Activated CD4-positive, alpha-beta T cell treated with anti-CD3 and anti-CD28 coated beads, Interleukin-2, amount 50 U/mL, for 48 hours (primary cell): ENCODE data around the gene NRG2.

ENCODE experiments used
- DNase-seq, 2 experiments: peaks; one replicate each; pipeline ENCODE4 v3.0.0-alpha.2; 2020

The NRG2 gene

DNA sequence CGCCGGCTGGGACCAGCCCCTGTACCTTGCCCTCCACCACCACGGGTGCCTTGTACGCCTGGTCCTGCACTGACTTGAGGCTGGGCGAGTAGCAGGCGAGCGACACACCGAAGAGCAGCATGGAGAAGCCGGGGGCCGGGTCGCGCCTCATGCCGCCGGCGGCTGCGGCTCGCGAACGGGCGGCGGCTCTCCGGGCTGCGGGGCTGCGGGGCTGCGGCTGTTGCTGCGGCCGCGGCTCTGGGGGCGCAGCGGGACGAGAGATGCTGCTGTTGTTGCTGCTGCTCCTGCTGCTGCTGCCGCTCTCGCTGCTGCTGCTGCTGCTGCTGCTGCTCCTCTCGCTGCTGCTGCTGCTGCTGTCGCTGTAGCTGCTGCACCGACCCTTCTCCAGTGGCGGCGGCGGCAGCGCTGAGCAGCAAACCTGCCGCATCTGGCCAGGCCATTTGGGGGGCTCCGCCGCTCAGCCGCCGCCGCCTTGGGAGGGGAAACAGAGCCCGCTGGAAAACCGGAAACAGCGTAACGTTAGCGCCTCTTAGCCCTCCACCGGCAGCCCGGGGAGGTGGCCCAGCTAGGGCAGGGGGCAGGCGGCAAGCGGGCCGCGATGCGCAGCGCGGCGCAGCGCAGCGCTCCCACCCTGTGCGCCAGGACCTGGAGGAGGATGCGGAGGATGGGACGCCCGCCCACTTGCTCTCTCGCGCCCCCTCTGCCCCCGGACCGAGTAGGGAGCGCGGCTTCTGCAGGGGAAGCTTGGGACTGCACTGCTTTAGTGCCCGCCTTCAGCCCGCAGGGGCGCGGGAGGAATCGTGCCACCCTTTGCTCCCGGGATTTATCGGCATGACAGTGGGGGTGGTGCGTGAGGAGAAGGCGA is at the start of gene NRG2:
TSS of gene NRG2 (minus strand) at position 657 of the 865 bp plus-strand sequence.
- DNase-seq, result peak; percentile 26 to 47

DNA sequence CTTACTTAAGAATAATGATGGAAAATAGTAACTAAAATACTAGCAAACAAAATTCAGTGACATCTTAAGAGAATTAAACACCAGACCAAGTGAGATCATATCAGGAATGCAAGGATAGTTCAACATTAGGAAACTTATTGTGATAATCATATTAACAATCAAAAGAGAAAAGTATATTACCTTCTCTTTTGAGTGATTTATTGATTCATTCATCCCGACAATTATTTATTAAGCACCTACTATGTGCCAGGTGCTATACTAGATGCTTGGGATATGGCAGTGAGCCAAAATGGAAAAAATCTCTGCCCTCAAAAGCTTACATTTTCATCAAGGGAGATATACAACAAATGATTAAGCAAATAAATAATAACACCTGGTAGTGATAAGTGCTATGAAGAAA is 47.2 kb upstream of the NRG2 start:
- no peak for DNase-seq

DNA sequence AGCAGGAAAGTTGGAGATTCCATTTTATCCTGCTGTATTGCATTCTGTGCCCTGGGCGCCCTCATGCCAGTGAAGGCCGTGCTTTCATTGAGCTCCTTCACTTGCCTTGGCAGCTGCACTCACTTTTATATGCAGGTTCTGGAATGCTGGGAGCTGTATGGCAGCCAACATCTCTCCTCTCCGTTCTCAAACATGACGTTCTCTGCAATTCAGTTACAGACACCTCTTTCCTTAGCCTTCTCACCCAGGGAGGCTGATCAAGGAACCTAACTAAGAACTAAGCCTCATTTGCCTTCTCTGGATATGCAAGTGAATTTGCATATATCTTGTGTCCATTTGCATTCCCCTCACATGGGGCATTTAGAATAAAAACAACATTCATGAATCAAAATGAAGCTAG is 41.4 kb upstream of the NRG2 start:
- DNase-seq, result no peak

DNA sequence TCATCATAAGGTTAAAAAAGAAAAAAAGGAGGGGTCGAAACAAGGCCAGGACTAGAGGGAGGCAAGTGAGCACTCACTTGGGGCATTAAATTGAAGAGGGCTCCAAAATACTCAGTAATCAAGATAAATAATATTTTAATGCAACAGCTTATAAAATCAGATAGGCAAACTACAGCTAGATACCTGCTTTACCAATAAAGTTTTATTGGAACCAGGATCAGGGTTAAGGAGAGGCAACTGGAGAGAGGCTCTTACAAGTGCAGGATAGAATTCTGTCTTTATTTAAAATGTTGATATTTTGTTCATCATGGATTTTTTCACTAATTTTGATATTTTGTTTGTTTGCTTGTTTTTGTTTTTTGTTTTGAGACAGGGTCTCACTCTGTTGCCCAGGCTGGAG is 40.6 kb upstream of the NRG2 start:
- DNase-seq, result no peak

DNA sequence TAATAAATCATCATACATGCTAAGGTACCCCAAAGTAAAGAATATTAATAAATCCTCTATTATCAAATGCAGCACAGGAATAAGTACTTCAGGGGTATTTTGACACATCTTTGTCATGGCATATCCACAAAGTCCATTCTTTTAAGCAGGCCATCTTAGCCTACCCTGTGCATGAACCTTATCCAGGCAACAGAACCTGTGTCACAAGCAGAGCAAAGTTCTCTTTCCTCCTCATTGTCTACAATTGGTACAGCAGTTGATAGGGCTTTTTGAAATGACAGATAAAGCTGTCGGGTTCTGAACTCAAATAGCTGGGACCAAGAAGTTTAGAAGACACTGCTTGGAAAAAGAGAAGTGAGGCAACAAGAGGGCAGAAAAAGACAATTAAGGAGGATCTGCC is 40.0 kb upstream of the NRG2 start:
- no peak for DNase-seq

DNA sequence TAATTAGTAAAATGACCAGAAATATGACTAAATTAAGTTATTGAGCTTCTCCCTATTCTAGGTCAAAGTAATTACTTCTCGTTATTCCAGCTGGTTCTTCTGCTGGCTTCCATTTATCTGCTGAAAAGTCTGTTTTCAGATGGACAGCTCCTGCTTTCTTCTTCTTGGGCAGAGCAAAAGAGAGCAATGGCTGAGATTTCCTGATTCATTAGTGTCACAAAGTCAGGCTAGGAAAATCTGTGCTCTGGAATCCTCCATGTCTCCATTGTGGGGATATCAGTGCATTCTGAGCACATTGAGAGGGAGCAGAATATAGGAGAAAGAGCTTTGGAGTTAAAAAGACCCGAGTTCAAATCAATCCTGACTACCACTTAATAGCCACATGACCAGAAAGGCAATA is 33.7 kb upstream of the NRG2 start:
- no peak for DNase-seq

DNA sequence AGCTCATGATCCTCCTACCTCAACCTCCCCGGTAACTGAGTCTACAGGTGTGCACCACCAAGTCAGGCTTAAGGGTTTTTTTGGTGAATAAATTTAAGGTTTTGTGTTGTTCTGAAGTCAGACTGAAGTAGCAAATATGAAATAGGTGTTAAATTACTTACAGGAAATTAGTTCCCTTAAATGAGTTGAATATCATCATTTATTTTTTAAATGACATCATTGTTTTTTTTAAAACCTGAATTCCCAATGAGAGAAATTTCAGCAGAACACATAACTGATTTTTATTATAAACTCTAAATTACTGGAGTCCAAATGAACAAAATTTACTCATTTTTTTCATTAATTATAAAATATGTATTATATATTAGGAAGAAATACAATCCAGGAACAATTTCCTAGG is 33.0 kb upstream of the NRG2 start:
- DNase-seq, result no peak

DNA sequence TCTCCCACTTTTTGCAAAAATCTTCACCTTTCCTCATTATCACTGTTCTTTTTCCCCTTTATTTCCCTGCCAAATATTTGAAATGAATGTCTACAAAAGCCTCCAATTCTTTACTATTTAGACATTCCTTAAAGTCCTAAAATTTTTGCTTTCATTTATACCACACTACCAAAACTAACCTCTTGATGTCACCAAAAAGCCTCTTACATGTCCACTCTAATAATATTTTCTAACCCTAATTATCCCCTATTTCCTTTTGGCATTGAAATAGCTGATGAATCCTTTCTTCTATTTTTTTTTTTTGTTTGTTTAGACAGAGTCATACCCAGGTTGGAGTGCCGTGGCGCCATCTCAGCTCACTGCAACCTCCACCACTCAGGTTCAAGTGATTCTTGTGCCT is 32.3 kb upstream of the NRG2 start:
- no peak for DNase-seq

DNA sequence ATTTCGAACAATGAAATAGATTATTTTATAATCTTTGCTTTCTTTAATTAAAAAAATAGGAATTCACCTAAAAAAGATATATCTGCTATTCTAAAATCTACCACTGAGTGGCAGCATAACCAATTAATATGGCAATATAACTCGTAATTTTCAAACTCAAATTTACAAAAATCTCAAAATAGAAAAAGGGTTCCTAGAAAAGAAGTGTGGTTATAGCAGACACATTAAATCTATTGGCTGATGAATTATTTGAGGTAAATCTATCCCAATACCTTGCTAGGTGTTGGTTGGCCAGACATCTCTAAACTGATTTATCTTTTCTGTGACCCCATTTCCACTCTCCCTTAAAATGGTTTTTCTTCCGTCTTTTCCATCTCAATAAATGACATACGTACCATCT is 30.2 kb upstream of the NRG2 start:
- no peak for DNase-seq

DNA sequence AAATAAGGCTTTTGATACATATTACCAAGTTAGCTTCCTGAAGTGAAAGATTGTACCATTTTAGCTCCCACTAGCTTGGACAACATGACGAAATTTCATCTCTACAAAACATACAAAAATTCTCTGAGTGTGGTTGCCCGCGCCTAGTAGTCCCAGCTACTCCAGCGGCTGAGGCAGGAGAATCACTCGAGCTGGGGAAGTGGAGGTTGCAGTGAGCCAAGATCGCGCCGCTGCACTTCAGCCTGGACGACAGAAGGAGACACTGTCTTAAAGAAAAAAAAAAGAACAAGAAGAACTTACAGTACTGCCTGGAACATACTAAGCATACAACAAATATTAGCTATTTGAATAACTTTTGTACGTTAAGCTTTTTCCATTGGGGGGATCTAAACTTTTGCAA is 29.7 kb upstream of the NRG2 start:
- no peak for DNase-seq

DNA sequence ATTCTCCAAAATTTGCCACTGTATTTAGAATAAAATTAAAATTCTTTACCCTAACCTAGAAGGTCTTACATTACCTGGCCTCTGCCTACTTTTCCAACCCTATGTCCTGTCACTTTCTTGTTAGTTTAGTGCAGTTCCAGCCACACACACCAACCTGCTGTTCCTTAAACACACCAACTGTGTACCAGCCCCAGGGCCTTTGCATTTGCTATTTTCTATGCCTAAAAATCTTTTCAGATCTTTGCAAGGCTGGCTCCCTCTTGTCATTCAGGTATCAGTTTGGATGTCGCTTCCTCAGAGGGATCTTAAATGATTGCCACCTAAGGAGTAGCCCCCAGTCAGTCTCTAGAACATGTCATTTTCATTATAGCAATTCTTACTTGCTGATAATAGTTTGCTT is 17.7 kb upstream of the NRG2 start:
- no peak for DNase-seq

DNA sequence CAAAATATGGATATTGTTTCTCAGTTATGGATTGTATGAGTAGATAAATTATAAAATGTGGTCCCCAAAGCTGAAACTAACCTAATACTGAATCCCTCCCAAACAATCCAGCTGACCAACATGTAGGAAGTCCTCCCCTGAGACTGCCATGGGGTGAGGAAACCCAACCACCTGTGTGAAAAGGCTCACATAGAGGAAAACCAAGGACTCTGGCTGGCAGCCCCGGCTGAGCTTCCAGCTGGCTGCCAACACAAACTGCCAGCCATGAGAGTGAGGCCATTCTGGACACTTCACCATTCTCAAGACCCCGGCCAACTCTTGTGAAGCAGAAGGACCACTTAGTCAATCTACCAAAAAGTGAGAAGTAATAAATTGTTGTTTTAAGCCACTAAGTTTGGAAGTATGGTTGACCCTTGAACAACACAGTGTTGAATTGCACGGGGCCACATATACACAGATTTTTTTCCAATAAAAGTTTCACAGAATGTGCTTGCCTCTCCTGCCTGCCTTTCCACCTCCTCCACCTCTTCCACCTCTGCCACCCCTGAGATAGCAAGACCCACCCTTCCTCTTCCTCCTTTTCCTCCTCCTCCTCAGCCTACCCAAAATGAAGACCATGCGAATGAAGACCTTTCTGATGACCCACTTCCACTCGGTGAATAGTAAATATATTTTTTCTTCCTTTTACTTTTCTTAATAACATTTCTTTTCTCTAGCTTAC is 15.3 kb upstream of the NRG2 start:
- DNase-seq, result no peak

DNA sequence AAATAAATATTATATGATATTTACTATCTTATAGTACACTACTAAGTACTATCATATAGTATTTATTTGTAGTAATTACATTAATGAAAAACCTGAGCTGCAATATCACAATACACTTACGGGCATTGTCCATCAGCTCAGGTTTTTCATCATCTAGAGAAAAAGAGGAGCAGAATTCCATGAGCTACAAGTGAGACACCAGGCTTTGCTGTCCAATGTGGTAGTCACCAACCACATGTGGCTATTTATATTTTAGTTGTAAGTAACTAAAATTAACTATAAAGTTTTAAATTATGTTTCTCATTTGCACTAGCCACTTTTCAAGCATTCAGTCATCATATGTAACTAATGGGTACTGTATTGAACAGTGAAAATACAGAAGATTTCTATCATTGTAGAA is 13.8 kb upstream of the NRG2 start:
- no peak for DNase-seq

DNA sequence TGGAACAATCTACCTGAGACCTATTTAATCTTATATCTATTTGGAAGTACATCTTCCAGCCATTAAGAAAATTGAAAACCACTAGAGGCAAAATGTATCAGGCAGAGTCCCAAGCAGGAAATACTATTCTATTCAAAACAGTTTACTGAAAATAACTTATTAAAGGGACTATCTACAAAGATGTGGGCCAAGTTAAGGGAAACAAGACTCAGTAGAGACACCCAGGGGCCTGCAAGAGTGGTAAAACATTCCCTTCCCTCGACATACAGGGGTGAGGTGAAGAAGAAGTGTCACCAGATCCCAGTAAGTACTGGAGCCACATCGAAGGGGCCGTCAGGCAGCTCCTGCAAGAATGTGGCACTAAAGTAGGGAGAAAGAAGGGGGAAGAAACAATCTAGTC is 12.1 kb upstream of the NRG2 start:
- DNase-seq, result no peak

DNA sequence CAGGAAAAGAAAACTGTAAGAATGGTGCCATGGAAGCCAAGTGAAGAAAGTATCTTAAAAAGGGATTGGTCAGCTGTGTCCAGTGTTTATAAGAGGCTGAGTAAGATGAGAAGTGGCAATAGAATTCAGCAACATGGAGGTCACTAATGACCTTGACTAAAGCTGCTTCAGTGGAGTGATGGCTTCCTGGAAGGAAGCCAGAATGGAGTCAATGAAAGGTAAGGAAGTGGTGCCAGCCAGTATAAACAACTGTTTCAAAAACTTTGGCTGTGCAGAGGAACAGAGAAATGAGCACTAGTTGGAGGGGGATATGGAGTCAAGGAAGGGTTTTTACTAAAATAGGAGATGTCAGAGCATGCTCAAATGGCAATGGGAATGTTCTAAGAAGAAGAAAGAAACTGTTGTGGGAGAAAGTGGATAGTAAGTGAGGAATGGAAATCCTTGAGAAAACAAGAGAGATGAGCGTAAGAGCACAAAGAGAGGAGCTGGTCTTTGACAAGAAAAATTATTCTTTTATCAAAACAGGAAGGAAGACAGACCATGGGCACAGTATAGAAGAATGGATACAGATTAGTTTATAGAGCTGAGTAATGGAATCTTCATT is 11.1 kb upstream of the NRG2 start:
- DNase-seq, result no peak

DNA sequence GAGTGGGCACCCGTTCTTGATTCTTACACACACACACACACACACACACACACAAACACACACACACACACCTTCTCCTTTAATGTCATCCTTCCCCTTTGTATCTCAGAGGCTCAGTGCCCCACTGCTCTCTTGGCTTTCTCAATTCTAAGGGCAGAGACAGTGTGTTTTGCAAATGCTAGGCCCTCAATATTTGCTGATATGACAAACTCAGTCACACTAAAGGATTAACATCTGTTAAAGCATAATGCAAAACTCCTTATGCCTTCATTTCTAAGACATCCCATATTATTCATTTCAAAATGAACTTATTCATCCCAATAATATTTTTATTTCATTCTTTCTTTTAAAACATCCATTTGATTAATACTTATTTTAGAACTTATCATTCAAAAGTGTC is 8.9 kb upstream of the NRG2 start:
- DNase-seq, result no peak

DNA sequence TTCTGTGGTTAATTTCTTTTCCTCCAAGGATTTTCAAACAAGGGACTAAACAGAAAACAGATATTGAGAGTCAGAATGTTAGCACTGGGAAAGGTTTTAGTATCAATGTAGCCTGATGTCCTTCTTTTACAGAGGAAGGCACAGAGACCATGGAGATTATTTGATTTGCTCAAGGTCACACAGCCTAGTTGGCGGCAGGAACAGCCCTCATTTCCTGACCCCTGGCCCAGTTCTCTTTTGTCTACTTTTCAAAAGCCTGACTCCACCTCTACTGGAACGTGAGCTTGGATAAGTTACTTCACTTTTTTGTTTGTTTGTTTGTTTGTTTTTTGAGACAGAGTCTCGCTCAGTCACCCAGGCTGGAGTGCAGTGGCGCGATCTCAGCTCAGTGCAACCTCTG is 6.6 kb upstream of the NRG2 start:
- DNase-seq, result no peak

DNA sequence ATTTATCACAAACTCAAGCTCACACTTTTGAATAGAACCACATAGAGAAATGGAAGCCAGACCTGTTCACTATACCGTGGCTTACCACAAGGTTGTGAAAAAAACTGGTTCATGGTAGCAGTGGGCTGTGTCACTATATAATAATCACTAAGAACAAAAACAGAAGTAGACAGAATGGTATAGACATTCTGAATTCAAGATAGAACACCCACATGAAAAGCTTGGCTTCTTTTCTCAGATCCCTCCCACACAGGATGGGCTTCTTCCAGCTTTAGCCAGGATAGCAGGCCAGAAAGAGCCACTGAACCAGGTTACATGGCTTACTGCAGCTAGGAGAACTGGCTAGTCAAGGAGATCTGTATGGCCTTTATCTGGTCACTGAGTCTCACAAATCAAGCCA is 6.1 kb upstream of the NRG2 start:
- no peak for DNase-seq

DNA sequence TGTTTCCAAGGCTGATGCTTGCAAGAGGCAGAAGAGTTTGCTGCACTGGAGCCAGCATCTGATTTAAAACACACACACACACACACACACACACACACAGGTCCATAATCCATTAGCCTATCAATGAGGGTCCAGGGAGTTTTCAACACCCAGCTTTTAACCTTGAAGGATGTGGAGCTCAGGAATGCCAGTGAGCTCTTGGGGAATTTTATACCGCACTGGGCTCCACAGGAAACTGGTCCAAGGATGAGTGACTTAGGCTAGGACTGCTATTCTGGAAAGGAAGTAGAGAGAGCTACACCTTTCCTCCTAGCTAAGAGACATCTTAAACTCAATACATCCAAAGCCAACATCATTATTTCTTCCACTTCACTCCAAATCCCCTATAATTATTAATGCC is 942 bp upstream of the NRG2 start:
- DNase-seq, result no peak

DNA sequence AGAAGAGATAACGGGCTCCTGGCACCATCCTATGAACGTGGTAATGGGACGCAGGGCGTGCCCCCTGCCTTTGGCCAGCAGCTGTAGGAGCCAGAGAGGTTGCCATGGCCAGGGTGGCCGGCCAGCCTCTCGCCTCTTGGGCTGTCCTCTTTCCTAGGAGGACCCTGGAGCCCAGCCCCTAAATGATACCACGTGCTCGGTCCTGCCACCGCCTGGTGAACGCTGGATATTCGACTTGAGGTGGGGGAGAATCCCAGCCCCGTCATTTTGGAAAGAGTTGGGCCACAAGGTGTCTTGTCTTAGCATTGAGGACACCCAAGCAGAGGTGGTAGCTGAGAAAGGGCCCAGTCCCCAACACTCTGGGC is 391 bp upstream of the NRG2 start:
- DNase-seq, result peak; percentile 19 to 33

DNA sequence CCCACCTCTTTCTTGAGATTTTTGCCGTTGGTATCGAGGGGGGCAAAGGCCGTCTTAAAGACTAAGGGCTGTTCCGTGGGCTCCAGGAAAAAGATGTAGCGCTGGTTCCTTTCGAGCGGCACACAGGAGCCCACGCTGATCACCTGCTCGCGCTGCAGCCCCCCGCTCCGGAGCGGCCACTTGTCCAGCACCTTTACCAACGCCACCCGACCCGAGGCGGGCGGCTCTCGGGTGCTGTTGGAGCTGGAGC is 781 bp downstream of the NRG2 start:
- DNase-seq, result no peak

DNA sequence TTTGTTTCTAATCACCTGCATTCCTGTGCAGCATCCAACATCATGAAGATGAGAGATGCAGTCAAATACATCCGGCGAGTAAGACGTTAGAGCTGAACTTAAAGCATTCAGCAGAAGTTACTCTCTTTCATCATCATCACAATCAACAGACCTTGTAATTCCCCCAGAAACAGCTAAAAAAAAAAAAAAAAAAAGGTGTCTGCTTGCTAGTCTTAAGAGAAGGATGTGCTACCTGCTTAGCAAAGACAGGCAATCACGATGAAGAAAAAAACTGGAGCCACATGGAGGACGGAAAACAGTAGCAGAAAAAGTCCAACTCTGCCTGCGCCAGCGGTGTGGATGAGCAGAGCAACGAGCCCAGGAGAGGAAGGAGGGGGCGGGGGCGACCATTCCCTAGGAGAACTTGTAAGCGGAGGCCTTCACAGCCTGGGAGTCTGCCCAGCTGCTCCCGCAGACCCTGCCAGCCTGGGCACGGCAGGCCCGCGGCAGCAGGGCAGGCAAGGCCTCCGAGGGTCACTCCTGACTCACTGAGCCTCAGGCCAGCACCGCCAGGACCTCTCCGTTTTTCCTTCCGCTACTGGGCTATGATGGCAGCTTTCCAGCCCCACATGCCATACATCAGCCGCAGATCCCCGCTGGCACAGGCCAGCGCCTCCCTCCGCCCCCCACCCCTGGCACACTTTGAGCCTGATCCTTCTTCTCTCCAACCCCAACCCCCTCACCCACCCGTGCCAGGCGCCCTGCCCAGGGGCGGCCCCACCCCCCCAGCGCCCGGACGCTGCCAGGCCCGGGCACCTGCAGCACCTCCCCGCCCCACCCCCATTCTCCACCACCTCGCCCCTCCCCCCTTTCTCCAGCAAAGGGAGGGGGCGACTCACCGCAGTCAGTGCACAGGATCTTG is 1.4 kb downstream of the NRG2 start:
- peak; percentile 3 to 7 for DNase-seq

DNA sequence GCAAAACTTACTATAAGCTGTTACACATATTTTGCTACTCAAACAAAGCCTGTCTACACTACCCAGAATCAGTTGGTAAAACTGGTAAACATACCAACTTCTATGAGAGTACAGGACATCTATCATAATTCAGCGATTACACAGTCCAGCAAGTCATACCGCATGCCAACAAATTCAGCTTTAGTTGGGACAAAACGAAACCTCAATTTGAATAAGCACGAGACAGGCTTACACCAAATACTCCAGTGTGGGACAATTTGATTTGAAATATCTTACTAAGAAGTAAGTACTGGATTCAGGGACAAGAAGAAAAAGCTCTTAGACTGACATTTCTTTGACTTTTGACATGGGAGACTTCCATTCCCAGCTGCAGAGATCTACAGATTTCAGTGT is 2.0 kb downstream of the NRG2 start:
- DNase-seq, result no peak

DNA sequence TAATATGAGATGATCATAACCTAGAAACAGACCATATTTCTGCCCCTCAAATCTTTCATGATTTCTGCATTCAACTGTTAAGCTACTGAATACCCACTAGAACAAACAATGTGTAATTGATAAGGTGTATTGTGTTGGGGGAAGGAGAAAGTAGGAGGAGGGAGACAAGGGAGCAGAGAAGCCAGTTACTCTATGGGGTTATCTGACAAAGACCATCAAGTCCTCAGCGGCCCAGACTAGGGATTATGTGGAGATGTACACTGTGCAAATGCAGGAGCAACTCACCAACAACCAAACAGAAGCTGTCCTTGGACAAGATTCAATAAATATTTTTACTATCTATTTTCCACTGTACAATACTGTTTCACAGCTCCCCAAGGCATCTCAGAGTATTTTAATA is 2.7 kb downstream of the NRG2 start:
- DNase-seq, result no peak
